GM18508 (cell line): Measurements from ENCODE around the gene TTC33.
A peak's percentile ranks its signal among the peaks of the same experiment; 100 is the strongest.

Source experiments
- ATAC-seq: cut with Tn5 transposase; IDR thresholded peaks from one replicate; pipeline ENCODE4 v1.9.1; 2021; ENCODE audit warnings: moderate number of reproducible peaks; ENCODE audit not compliant: insufficient read depth, unreplicated experiment

Gene TTC33

DNA sequence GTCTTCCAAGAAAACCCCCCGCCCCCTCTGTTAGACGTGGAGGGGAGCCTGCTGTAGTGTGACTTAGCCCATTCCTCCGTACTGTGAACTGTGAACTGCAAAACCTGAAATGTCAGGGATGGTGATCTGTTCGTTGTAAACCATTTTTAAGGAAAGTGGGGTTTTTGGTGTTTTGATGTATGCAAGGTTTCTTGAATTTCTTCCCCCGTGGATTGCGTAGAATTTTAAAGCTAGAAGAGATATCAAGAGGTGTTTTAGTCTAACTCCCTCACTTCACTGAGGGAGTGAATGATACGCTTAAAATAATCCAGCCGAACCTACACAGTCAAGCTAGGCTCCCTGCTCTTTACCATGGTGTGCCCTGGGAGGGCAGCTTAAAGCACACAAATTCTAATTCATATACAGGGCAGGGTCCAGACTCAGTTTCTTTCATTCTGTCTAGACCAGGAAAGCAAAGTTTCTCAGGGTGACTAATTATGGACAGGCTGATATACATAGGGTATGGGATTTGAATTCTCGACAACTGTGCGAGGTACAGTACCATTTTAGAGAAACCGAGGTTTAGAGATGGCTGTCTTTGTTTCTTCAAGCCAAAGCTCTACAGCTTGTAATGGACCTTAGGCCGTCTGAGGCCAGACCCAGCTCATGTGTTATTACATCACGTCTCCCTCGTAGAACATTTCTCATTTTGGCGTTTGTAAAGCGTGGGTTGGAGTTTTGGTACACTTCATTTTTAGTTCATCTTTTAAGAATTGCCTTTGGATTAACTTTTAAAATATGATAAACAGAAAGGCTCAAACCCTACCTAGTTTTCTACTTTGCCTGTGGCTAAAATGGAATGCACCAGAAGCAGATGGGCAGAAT is 73.4 kb downstream of the TTC33 start:
- no peak for ATAC-seq

DNA sequence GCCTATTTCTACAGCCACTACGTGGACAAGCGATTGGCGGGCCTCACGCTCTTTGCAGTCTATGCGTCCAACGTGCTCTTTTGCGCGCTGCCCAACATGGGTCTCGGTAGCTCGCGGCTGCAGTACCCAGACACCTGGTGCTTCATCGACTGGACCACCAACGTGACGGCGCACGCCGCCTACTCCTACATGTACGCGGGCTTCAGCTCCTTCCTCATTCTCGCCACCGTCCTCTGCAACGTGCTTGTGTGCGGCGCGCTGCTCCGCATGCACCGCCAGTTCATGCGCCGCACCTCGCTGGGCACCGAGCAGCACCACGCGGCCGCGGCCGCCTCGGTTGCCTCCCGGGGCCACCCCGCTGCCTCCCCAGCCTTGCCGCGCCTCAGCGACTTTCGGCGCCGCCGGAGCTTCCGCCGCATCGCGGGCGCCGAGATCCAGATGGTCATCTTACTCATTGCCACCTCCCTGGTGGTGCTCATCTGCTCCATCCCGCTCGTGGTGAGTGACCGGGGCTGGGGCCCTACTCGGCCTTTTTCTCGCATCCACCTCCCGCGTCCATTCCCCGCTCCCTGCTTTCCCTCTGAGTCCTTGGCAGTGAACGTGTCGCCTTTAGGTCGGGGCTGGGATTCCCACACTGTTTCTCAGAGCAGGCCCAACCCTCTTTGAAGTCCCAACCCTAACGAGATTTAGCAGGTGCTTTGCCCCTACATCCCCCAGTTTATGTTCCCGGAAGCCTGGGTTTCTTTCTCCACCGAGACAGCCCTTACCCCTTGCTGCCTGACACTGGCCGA is 74.2 kb downstream of the TTC33 start:
- no peak for ATAC-seq

DNA sequence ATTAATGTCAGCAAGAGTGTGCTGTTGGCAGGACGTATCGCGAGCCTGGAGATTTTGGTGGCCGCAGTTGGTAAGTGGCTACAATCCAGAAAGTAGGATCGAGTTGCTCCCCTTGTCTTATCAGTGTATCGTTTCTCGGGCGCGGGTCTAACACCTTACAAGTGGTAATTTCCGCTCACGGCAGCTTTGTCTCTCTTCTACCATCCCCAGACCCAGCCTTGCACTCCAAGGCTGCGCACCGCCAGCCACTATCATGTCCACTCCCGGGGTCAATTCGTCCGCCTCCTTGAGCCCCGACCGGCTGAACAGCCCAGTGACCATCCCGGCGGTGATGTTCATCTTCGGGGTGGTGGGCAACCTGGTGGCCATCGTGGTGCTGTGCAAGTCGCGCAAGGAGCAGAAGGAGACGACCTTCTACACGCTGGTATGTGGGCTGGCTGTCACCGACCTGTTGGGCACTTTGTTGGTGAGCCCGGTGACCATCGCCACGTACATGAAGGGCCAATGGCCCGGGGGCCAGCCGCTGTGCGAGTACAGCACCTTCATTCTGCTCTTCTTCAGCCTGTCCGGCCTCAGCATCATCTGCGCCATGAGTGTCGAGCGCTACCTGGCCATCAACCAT is 74.9 kb downstream of the TTC33 start:
- ATAC-seq = no peak

DNA sequence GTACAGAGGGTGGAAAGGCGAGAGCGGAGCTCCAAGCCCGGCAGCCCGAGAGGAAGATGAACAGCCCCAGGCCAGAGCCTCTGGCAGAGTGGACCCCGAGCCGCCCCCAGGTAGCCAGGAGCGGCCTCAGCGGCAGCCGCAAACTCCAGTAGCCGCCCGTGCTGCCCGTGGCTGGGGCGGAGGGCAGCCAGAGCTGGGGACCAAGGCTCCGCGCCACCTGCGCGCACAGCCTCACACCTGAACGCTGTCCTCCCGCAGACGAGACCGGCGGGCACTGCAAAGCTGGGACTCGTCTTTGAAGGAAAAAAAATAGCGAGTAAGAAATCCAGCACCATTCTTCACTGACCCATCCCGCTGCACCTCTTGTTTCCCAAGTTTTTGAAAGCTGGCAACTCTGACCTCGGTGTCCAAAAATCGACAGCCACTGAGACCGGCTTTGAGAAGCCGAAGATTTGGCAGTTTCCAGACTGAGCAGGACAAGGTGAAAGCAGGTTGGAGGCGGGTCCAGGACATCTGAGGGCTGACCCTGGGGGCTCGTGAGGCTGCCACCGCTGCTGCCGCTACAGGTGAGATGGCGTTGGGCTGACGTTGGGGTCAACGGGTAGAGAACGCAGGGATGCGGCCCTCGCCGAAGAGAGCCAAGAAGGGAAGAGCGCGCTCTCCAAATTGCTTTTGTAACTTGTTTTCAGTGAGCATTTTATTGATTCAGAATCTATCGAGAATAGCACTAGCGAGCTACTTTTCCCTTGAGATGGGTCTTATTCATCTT is 75.7 kb downstream of the TTC33 start, which contains the start of gene PTGER4:
PTGER4 (plus strand) TSS at position 3 of the 769 bp plus-strand sequence. CDS start 1,079 bp downstream, outside the sequence.
- peak; percentile 22 for ATAC-seq

DNA sequence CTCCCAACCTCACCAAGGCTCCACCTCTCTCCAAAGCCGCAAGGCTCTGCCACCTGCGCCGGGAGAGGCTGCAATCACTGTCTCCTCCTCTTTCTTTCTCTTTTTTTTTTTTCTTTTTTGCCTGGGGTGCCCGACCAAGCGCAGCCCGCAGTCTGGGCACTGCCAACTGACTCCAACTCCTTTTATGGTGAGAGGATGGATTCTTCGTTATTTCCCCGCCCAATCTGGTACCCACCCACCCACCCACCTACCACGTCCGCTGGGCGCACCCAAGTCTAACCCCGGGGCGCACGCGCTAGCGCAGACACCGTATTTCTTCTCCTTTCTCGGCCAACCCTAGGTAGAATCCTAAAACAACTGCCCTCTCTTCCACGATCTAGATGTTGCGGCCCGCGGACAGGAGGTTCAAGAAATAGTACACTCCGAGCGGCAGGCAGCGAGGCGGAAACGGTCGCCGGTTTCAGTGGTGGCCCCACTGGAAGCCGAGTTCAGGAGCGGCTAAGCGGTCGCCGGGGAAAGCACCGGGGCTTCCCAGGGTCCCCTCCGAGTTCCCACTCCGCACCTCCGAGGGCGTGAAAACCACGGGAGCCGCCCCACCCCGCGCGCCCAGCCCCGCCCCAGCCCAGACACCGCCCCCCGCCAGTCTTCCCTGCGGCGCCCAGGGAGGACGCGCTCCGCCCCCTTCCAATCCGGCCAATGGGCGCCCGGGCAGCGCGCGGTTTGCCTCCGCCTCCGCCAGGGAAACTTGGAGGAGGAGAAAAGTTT is 76.4 kb downstream of the TTC33 start:
- ATAC-seq = peak; percentile 37

DNA sequence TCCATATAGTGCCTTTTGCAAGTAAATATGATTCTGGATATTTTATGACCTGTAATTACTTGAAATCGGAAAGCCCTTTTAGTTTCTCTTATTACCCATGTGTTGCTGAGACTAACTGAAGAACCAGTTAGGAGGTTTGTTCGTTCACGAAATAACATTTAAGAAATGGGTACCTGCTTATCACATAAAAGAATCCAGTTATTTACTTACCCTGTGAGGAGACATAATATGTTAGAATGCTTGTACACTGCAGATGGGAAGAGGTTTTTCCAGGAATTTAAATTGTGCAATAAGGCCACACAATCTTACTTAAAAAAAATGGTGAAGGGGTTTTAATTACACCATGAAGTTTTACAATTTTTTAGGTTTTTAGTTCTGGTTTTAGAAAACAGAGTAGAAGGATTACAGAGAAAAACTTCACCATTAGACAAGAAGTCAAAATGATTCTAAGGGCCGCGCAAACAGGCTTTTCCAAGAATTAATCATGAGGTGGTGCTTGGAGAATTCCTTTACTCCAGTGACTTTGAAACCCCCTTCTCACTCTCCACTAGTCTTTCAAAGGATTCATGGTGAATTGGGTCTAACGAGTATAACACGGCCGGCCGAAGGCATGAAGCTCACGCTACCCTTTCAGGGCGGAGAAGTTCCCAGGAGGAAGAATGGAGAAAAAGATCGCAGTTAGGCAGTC is 77.2 kb downstream of the TTC33 start:
- ATAC-seq = no peak

DNA sequence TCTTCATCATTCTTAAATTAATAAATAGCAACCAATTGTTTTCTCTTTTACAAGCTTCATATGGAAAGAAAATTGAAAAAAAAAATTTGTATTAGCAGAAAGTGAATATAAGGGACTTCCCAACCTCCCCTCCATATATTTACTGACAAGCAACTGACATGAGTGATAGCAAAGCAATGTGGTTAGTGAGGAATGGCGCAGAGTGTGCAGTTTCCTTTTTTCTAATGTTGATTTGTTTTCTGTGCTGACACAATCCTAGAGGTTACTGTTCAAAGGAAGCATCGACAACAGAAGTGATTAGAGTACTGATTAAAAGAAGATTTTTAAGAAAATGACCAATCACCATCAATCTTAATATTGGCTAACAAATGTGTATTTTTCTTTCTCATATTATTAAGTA is 77.7 kb downstream of the TTC33 start:
- no peak for ATAC-seq

DNA sequence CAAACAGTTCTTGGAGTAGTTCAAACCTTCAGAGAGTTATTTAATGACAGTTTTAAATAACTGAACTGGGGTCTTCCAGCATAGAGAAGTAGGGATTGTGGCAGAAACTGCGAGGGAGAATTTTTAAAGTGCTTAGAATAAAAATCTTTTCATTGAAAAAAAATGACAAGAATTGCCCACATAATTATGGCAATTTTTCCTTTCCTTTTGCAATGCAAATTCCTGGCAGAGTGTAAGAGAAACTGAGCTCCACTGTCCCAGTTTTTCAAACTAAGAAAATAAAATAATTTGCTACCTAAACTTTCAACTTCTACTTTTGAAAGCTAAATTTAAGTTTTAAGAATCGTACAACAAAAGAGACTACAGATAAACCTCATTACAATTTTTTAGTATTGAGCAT is 78.3 kb downstream of the TTC33 start:
- ATAC-seq = no peak

DNA sequence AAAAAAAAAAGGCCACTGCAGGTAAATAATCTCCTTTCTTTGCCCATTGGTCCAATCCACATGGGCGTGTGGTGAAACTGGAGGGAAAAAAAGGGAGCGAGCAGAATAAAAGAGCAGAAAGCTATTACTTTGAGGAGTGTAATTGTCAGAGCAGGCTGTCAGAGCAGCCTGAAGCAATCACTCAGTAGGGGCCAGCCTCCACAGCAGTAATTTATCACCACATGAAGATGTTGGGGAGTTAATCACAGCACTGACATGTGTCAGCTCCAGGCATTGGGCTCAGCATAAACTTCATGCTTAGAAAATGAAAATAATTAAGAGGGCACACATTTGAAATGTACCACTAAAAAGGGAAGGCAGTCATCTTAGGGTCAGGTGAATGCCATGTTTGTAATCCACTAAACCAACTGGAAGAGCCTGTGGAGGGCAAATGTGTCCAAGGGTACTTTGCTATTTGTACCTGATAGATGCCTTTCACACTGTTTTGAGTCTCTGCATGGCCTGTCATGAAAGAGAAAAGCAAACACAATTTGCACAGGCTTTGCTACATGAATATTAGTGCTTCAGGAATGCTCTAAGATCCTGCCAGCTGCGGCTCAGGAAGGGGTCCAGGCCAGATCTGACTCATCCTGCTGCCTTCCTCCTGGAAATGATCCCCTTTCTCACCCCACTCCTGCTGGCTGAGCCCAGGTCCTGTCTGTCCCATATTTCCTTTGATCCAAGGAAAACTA is 79.0 kb downstream of the TTC33 start:
- ATAC-seq = no peak

DNA sequence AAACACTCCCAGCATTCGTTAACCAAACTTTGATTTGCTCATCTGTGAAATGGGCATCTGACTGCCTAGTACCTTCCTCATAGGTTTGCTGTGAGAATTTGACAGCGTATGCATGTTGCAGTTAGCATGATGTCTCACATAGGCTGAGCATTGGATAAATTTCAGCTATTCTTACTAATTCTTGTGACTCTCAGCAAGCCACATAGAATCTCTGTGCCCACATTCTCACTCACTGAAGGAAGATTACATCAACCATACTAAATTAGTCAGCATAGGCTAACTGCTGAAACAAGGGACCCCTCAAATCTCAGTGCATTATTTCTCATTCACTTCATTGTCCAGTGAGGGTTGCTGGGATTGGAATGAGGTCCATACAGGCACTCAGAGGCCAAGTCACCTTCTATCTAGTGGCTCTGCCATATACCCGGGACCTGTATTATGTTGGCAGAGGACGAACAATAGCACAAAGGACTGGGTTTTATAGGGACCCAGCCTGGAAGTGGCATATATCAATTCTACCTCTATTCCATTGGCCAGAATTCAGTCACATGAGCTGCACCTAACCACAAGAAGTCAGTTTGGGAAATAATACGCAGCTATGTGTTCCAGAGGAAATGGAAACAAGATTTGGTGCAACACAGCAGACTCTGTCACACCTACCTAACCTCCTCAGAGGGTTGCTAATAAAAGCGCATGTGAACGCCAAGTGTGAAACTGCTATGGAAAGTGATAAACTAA is 80.2 kb downstream of the TTC33 start:
- no peak for ATAC-seq

DNA sequence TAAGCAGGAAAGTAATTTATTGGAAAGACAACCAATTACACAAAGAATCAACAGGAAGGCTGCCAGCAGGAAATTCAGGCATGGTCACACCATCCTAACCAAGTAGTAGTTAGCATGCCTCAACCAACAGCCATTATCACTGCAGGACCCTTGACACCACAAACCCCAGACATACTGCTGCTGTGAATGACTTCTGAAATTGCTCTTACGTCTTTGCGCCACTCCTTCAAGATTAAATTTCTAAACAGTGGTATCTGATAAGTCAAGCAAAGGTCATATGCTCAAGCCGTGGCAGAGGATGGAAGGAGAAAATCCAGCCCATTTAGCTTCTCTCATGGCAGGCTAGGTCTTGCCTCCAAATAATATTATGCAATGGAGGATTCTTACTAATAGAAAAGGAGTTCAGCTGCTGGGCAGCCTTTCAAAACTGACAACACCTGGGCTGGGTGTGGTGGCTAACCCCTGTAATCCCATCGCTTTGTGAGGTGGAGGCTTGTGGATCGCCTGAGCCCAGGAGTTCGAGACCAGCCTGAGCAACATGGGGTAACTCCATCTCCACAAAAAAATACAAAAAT is 81.0 kb downstream of the TTC33 start:
- ATAC-seq = no peak

DNA sequence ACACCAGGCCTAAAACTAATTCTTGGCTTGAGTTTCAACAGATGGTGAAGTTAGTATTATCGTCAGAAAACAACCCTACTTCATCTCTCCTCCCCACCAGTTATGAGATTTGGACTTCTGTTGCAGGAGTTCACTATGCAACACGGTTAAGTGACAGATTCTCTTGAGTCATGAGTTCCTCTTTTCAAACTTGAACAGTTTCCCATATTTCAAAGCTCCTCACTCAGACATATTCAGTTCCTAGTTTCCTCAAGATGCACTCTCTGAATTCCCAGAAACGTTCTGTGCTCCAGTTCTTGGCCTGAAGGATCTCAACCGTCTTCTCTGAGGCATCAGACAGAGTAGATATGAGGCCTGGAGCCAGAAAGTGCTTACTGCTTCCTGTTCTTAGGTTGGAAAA is 83.3 kb downstream of the TTC33 start:
- ATAC-seq = no peak

DNA sequence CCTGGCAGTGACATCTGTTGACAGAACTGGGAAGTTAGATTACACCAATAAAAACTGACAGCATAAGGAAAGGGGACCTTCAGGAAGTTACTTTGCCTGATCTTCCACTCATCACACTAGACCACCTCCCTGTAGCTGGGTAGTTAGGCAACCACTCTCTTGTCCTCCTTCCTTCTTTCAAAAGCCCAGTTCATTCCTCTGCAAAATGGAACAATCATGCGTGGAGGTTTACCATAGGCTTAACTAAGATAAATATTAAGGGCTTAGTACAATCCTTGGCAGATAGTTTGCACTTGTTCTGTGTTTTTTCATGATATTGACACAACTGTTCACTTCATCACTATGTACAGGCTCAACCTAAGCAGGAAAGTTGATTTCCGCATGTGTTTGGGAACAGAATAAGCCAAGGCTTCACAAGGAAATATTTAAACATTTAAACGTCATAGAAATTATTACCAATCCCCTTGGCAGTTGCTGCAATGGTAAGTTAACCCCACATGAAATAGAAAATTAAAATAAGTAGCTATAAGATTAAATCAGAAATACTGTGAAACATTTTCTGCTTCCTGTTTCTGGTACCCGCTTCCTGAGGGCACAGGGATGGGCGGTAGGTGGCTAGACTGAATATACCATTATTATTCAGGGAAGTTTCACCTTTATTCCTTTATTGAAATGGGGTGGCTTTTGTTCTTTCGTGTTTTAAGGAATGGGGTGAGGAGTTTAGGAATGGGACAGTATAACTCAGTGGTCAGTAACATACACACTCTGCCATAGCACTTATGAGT is 86.0 kb downstream of the TTC33 start:
- no peak for ATAC-seq

DNA sequence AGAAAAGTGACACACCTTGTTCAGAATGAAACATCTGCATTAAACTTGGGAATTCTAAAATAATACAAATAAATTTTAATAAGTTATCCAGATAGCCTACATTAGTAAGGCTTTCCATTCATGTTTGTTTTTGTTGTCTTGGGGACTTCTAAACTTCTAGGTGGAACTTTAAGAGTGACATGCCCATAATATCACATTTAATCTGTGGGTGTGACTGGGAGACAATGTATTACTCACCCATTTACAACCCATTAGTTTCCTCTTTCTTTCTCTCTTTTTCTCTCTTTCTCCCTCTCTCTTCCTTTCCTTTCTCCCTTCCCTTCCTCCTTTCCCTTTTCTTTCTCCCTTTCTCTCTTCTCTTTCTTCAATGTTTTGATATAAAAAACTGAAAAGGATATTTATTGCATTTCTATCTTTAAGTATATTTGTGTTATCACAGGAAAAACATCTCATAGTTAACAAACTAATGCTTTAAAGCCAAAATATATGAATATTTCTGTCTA is 88.5 kb downstream of the TTC33 start:
- ATAC-seq = no peak

DNA sequence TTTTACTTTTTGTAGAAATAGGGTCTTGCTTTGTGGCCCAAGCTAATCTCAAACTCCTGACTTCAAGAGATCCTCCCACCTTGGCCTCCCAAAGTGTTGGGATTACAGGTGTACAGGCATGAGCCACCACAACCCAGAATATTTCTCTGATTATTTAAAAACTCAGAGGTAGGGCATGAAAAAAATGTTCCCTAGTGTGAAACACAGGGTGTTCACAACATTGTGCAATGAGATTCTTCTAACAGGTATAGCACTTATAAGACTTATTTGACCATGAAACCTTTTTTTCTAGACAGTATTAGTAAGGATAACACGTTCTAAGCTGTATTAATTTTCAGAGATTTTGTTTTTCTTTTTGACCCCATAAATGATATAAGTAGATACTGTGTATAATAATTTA is 89.1 kb downstream of the TTC33 start:
- no peak for ATAC-seq

DNA sequence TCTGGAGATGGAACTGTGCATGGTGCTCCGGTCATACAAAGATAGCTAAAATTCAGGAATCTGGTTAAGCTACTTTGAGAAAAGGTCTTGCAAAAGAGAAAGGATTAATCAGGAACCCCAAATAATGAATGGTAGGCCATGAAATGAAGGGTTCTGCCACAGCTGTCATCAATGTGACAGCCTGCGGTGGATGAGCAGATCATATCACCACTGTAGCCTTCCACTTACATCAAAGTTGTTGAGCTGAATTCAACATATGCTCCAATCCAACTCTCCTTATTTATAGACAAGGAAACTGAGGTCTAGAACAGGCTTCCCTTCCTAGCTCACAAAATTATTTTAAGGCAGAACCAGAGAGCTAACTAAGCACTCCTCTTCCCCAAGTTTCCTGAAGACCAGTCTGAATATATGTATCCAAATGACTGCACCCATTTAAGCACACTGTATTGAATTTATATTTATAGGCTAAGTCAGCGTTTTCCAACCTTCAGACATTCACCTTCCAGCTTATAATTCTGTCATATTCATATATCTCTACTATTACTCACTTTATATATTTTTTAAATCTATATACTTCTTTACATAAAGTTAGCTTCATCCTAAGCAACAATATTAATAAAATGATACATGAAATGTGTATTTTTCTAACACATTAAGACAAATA is 90.0 kb downstream of the TTC33 start:
- ATAC-seq = no peak
